ENCODE measurements around the gene WFS1.

WFS1 gene

GRCh38 chr4:6235901-6236640, 33.6 kb upstream of the WFS1 start:
- DNase-seq = no peak

- DNase-seq = no peak
Measured at GRCh38 chr4:6236816-6237390, 32.7 kb upstream of the WFS1 start.

- no peak for DNase-seq
Measured at GRCh38 chr4:6239486-6239885, 30.2 kb upstream of the WFS1 start.

GRCh38 chr4:6239968-6240367, 29.7 kb upstream of the WFS1 start:
- no peak for DNase-seq

- no peak for DNase-seq
Measured at GRCh38 chr4:6241062-6241845, 28.4 kb upstream of the WFS1 start.

GRCh38 chr4:6242271-6243029, 27.2 kb upstream of the WFS1 start:
- DNase-seq = no peak

- DNase-seq = no peak
Measured at GRCh38 chr4:6245246-6246169, 24.1 kb upstream of the WFS1 start.

GRCh38 chr4:6246170-6246634, 23.4 kb upstream of the WFS1 start:
- DNase-seq = no peak

- DNase-seq = no peak
Measured at GRCh38 chr4:6248394-6248793, 21.3 kb upstream of the WFS1 start.

- peak; percentile 81 for DNase-seq
Measured at GRCh38 chr4:6250235-6250983, 19.2 kb upstream of the WFS1 start.

- no peak for DNase-seq
Measured at GRCh38 chr4:6250984-6251295, 18.7 kb upstream of the WFS1 start.

GRCh38 chr4:6251365-6251764, 18.3 kb upstream of the WFS1 start:
- DNase-seq = no peak

- no peak for DNase-seq
Measured at GRCh38 chr4:6252051-6252450, 17.6 kb upstream of the WFS1 start.

GRCh38 chr4:6253111-6253510, 16.5 kb upstream of the WFS1 start:
- no peak for DNase-seq

- DNase-seq = no peak
Measured at GRCh38 chr4:6253961-6254360, 15.7 kb upstream of the WFS1 start.

GRCh38 chr4:6256141-6256540, 13.5 kb upstream of the WFS1 start:
- DNase-seq = no peak

GRCh38 chr4:6257247-6258025, 12.2 kb upstream of the WFS1 start:
- peak; percentile 62 for DNase-seq

- DNase-seq = no peak
Measured at GRCh38 chr4:6258026-6258360, 11.7 kb upstream of the WFS1 start.

GRCh38 chr4:6258741-6259140, 10.9 kb upstream of the WFS1 start:
- peak; percentile 28 for DNase-seq

GRCh38 chr4:6259886-6260285, 9.8 kb upstream of the WFS1 start:
- no peak for DNase-seq

- DNase-seq = no peak
Measured at GRCh38 chr4:6262176-6262575, 7.5 kb upstream of the WFS1 start.
